K562 (cell line): ENCODE results near the gene PLXND1.

Experiments
- CBX8 ChIP-seq: fragments of 200-600 bp; sonication (generic); IDR thresholded peaks from 2 replicates; pipeline ENCODE4 v1.6.1; 2012; ENCODE audit warnings: borderline replicate concordance, mixed run types, low read depth, mild to moderate bottlenecking, moderate library complexity, mixed read lengths, low read length, control low read depth, inconsistent platforms; ENCODE audit not compliant: poor library complexity, severe bottlenecking; ENCODE audit errors: extremely low read depth
- NFYB ChIP-seq: IDR thresholded peaks from 2 replicates; pipeline ENCODE4 v1.6.1; 2011; ENCODE audit warnings: mild to moderate bottlenecking, moderate library complexity; ENCODE audit not compliant: insufficient read length; ENCODE audit errors: extremely low read depth
- POLR2A ChIP-seq: fragments of 450-650 bp; conservative IDR thresholded peaks from 2 replicates; pipeline ENCODE4 v1.6.1; 2016
- STAT5B ChIP-seq: fragments of 250-450 bp; sonication (Bioruptor Pico); IDR thresholded peaks from 2 replicates; pipeline ENCODE4 v1.8.0; 2021; ENCODE audit warnings: mild to moderate bottlenecking, inconsistent platforms
- ZFP36 ChIP-seq: fragments of 150-350 bp; IDR thresholded peaks from 2 replicates; pipeline ENCODE4 v1.6.1; 2018; ENCODE audit warnings: low read length, low read depth; ENCODE audit not compliant: partially characterized antibody

- TF ChIP-seq STAT5B (CRISPR knock-in tag): no peak
- no peak for TF ChIP-seq POLR2A
- no peak for TF ChIP-seq CBX8
- TF ChIP-seq ZFP36: no peak
- no peak for TF ChIP-seq NFYB
Observed at GRCh38 chr3:129526121-129526900, 80.2 kb downstream of the PLXND1 start.
